ENCODE data around the gene TRIM63. TPM values are rescaled to one million over a fixed set of nuclear protein-coding genes. Genes with fewer than 3 reads are reported as not detected.
A peak's percentile ranks its signal among the peaks of the same experiment; 100 is the strongest.
"Not testable (repeated sequence)": the region's sequence is repeated elsewhere in the genome, so short reads cannot be mapped to it uniquely, and the experiment has no call there.

TRIM63 gene
- total RNA-seq, 4 donors from 2014 or later: 0.21 to 0.98 TPM; not detected in 2

DNA sequence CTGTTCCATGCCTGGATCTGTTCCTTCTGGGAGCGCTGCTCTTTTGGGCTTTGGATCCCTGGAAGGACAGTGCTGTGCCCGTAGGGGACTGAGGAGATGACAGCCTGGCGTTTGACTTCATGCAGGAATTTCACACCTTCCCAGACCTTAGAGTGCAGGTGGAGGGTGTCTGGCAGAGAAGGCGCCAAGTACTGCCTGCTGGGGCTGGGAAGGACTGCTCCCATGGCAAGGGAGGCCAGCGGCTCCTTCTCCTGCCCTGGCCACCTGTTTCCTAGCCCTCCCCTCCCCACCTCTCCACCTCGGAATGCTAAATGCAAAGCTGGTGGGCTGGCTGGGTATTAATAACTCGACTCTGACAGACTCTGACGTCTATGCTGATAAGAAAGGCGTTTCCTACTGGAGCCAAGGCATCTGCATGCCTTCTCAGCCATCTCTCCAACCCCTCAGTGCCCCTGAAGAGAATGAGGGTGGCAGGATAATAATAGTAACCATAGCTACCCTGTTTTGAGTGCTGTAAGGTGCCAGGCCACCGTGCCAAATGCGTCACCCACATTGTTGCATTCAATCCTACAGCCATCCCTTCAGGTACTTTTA, 26.7 kb upstream of the TRIM63 start:
- DNase-seq (ENCODE audit: low spot score in 2 of 2): no peak
- Histone ChIP-seq H3K27me3 (peaks cover 0 to 4% of the 10 kb centered on the region in 2 donors), H3K4me3 (no peak overlapping the region), H3K27ac (peak overlapping the region in 1 of 4 donors; percentile 5), H3K9me3 (no peaks in the 10 kb centered on the region), H3K36me3 (no peaks in the 10 kb centered on the region), H3K4me1 (peaks cover 0 to 16% (median 0%) of the 10 kb centered on the region in 4 donors)
- no peak for TF ChIP-seq POLR2A (IDR thresholded peaks at IDR 0.05)
- TF ChIP-seq EP300 (IDR thresholded peaks at IDR 0.05): no peak
- TF ChIP-seq, protein P1, sequence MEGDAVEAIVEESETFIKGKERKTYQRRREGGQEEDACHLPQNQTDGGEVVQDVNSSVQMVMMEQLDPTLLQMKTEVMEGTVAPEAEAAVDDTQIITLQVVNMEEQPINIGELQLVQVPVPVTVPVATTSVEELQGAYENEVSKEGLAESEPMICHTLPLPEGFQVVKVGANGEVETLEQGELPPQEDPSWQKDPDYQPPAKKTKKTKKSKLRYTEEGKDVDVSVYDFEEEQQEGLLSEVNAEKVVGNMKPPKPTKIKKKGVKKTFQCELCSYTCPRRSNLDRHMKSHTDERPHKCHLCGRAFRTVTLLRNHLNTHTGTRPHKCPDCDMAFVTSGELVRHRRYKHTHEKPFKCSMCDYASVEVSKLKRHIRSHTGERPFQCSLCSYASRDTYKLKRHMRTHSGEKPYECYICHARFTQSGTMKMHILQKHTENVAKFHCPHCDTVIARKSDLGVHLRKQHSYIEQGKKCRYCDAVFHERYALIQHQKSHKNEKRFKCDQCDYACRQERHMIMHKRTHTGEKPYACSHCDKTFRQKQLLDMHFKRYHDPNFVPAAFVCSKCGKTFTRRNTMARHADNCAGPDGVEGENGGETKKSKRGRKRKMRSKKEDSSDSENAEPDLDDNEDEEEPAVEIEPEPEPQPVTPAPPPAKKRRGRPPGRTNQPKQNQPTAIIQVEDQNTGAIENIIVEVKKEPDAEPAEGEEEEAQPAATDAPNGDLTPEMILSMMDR (IDR thresholded peaks at IDR 0.05): no peak
- WGBS, 2 donors: 35 to 37% methylated on average over 11 of the region's 11 CpGs

DNA sequence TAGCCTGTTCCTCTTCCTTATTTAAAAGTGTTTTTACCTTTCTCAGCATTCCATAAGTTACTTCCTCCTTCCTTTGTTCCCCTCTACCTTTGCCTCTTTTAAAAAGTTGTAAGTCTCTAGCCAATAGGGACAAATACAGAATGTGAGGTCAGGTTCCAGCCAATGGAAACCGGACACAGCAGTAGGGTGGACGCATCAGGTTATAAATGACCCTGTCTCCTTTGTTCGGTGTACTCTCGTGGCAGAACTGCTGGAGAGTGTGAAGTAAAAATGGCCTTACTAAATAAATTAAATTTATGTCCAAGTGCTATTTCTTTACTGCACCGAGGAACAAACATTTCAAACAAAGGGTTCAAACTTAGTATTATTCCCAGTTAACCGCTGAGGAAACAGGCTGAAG, 26.1 kb upstream of the TRIM63 start:
- not testable (repeated sequence) for H3K4me3 ChIP-seq; H3K27ac ChIP-seq; H3K36me3 ChIP-seq; H3K9me3 ChIP-seq; DNase-seq (ENCODE audit: low spot score in 2 of 2); H3K27me3 ChIP-seq
- 43 to 46% methylated on average over 6 of the region's 6 CpGs for WGBS, 2 donors
- peaks cover 0 to 16% (median 0%) of the 10 kb centered on the region in 4 donors for H3K4me1 ChIP-seq

DNA sequence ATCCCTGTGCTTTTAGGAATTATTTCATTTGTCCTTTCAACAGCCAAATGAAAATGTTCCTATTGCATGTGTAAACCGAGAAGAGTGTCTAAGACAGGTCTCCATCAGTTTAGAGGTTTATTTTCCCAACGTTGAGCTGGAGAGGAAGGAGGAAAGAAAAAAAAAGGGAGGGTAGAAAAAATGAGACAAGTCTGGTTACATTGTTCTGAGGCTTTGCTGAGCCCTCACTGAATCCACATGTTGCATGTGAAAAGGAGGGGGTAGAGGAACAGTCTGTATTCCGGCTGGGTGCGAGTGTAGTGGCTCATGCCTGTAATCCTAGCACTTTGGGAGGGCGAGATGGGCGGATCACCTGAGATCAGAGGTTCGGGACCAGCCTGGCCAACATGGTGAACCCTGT, 25.0 kb upstream of the TRIM63 start:
- H3K9me3 ChIP-seq: no peaks in the 10 kb centered on the region
- TF ChIP-seq EP300 (IDR thresholded peaks at IDR 0.05): no peak
- TF ChIP-seq, protein P1 (IDR thresholded peaks at IDR 0.05): no peak
- TF ChIP-seq POLR2A (IDR thresholded peaks at IDR 0.05): no peak
- H3K4me3 ChIP-seq: no peak overlapping the region
- peaks cover 0 to 4% of the 10 kb centered on the region in 2 donors for H3K27me3 ChIP-seq
- WGBS, 2 donors: 63 to 69% methylated on average over 7 of the region's 7 CpGs
- H3K36me3 ChIP-seq: no peaks in the 10 kb centered on the region
- DNase-seq (ENCODE audit: low spot score in 2 of 2): no peak
- no peak overlapping the region for H3K27ac ChIP-seq
- H3K4me1 ChIP-seq: peaks cover 0 to 16% (median 0%) of the 10 kb centered on the region in 4 donors

DNA sequence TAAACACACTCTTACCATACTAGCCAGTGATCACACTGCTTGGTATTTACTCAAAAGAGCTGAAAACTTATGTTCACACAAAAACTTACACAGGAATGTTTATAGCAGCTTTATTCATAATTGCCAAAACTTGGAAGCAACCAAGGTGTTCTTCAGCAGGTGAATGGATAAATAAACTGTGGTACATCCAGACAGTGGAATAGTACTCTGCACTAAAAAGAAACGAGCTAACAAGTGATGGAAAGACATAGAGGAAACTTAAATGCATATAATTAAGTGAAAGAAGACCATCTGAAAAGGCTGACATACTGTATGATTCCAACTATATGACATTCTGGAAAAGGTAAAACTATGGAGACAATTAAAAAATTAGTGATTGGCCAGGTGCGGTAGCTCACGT, 23.5 kb upstream of the TRIM63 start:
- no peak overlapping the region for H3K27ac ChIP-seq
- DNase-seq (ENCODE audit: low spot score in 2 of 2): no peak
- TF ChIP-seq, protein P1 (IDR thresholded peaks at IDR 0.05): no peak
- no peak for TF ChIP-seq POLR2A (IDR thresholded peaks at IDR 0.05)
- no peak for TF ChIP-seq EP300 (IDR thresholded peaks at IDR 0.05)
- H3K36me3 ChIP-seq: no peaks in the 10 kb centered on the region
- H3K4me1 ChIP-seq: peaks cover 0 to 16% (median 0%) of the 10 kb centered on the region in 4 donors
- H3K27me3 ChIP-seq: peaks cover 0 to 4% of the 10 kb centered on the region in 2 donors
- H3K9me3 ChIP-seq: no peaks in the 10 kb centered on the region
- WGBS, 2 donors: 85 to 94% methylated on average over 3 of the region's 3 CpGs
- H3K4me3 ChIP-seq: no peak overlapping the region

DNA sequence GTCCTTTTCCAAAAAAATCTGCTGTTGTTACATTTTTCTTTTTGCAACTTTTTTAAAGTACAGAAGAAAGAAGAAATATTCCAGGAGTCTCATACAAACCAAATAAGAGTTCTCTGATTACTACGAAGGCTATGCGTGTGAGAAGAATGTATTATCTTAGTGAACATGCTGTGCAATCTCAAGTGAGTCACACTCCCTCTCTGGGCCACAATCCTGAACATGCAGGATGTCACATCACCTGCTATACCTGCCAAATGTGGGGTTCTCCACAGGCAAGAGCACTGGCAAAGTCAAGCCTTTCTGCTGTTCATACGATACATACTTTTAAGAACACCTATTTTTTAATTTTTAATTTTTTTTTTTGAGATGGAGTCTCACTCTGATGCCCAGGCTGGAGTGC, 21.7 kb upstream of the TRIM63 start:
- Histone ChIP-seq H3K27me3 (peaks cover 0 to 10% of the 10 kb centered on the region in 2 donors), H3K9me3 (no peaks in the 10 kb centered on the region), H3K4me3 (no peak overlapping the region), H3K36me3 (no peaks in the 10 kb centered on the region), H3K4me1 (peaks cover 0 to 3% (median 0%) of the 10 kb centered on the region in 4 donors), H3K27ac (no peak overlapping the region)
- no peak for TF ChIP-seq POLR2A (IDR thresholded peaks at IDR 0.05)
- TF ChIP-seq EP300 (IDR thresholded peaks at IDR 0.05): no peak
- TF ChIP-seq, protein P1 (IDR thresholded peaks at IDR 0.05): no peak
- 97% methylated on average over 3 of the region's 3 CpGs for WGBS, 2 donors
- DNase-seq (ENCODE audit: low spot score in 2 of 2): no peak
